H9 (cell line): Measurements from ENCODE around the gene OR4Q2. TPM values are rescaled to one million over a fixed set of nuclear protein-coding genes. Genes with fewer than 3 reads are reported as not detected.

Source experiments
- DNase-seq: peaks from one replicate; pipeline ENCODE4 v3.0.0-alpha.2; 2017
- H2AFZ ChIP-seq: one replicate; pipeline ENCODE4 v1.6.1; 2013; ENCODE audit warnings: mild to moderate bottlenecking, low read length, control low read depth, moderate library complexity
- H2AK5ac ChIP-seq: 2 replicates; pipeline ENCODE4 v1.6.1; 2013; ENCODE audit warnings: low read length, control low read depth, mixed read lengths; ENCODE audit not compliant: insufficient read length
- H2BK120ac ChIP-seq: one replicate; pipeline ENCODE4 v1.6.1; 2013; ENCODE audit warnings: low read depth, mild to moderate bottlenecking, low read length, control low read depth, inconsistent platforms; ENCODE audit not compliant: poor library complexity, severe bottlenecking
- H2BK12ac ChIP-seq: 2 replicates; pipeline ENCODE4 v1.6.1; 2013; ENCODE audit warnings: low read length, control low read depth, mixed read lengths, low read depth; ENCODE audit not compliant: insufficient read length
- H2BK15ac ChIP-seq: 2 replicates; pipeline ENCODE4 v1.6.1; 2013; ENCODE audit warnings: low read depth, low read length, control low read depth
- H2BK20ac ChIP-seq: one replicate; pipeline ENCODE4 v1.6.1; 2013; ENCODE audit warnings: low read depth, mild to moderate bottlenecking, low read length, control low read depth, inconsistent platforms; ENCODE audit not compliant: poor library complexity, severe bottlenecking
- H2BK5ac ChIP-seq: 2 replicates; pipeline ENCODE4 v1.6.1; 2013; ENCODE audit warnings: low read length, control low read depth, mixed read lengths; ENCODE audit not compliant: insufficient read length
- H3K14ac ChIP-seq: 2 replicates; pipeline ENCODE4 v1.6.1; 2013; ENCODE audit warnings: low read length, control low read depth; ENCODE audit not compliant: insufficient read depth
- H3K18ac ChIP-seq: 2 replicates; pipeline ENCODE4 v1.6.1; 2013; ENCODE audit warnings: low read depth, mild to moderate bottlenecking, mixed read lengths, low read length, control low read depth; ENCODE audit not compliant: insufficient read length
- H3K23ac ChIP-seq: 2 replicates; pipeline ENCODE4 v1.6.1; 2013; ENCODE audit warnings: low read length, control low read depth, mixed read lengths, low read depth; ENCODE audit not compliant: insufficient read length
- H3K23me2 ChIP-seq: 2 replicates; pipeline ENCODE4 v1.6.1; 2013; ENCODE audit warnings: low read depth, mild to moderate bottlenecking, mixed read lengths, low read length, control low read depth; ENCODE audit not compliant: insufficient read length, poor library complexity, severe bottlenecking
- H3K27ac ChIP-seq: 2 replicates; pipeline ENCODE4 v1.5.1; 2013; ENCODE audit warnings: low read length, control low read depth, mixed read lengths, low read depth; ENCODE audit not compliant: insufficient read length
- H3K27me3 ChIP-seq: 2 replicates; pipeline ENCODE4 v1.6.1; 2013; ENCODE audit warnings: low read length, control low read depth, inconsistent platforms; ENCODE audit not compliant: insufficient read depth
- H3K4ac ChIP-seq: 2 replicates; pipeline ENCODE4 v1.6.1; 2013; ENCODE audit warnings: low read depth, mild to moderate bottlenecking, control low read depth, inconsistent platforms, low read length, moderate library complexity
- H3K4me1 ChIP-seq: 2 replicates; pipeline ENCODE4 v1.6.1; 2013; ENCODE audit warnings: low read length, control low read depth, inconsistent platforms; ENCODE audit not compliant: insufficient read depth
- H3K4me2 ChIP-seq: 2 replicates; pipeline ENCODE4 v1.6.1; 2013; ENCODE audit warnings: low read length, control low read depth, mixed read lengths; ENCODE audit not compliant: insufficient read length, insufficient read depth
- H3K56ac ChIP-seq: 2 replicates; pipeline ENCODE4 v1.6.1; 2013; ENCODE audit warnings: low read depth, mild to moderate bottlenecking, mixed read lengths, low read length, control low read depth; ENCODE audit not compliant: insufficient read length
- H3K79me1 ChIP-seq: 2 replicates; pipeline ENCODE4 v1.6.1; 2013; ENCODE audit warnings: low read depth, mild to moderate bottlenecking, moderate library complexity, low read length, control low read depth, inconsistent platforms; ENCODE audit not compliant: insufficient read depth, poor library complexity, severe bottlenecking
- H3K79me2 ChIP-seq: 2 replicates; pipeline ENCODE4 v1.6.1; 2013; ENCODE audit warnings: low read length, control low read depth, inconsistent platforms; ENCODE audit not compliant: insufficient read depth
- H3K9ac ChIP-seq: 2 replicates; pipeline ENCODE4 v1.6.1; 2013; ENCODE audit warnings: low read length, control low read depth, mixed read lengths; ENCODE audit not compliant: insufficient read length; ENCODE audit errors: extremely low read depth
- H3K9me3 ChIP-seq: one replicate; pipeline ENCODE4 v1.6.1; 2013; ENCODE audit warnings: low read depth, low read length, inconsistent platforms; ENCODE audit not compliant: control insufficient read depth
- H3T11ph ChIP-seq: one replicate; pipeline ENCODE4 v1.6.1; 2013; ENCODE audit warnings: mild to moderate bottlenecking, low read length, control low read depth, inconsistent platforms
- H4K20me1 ChIP-seq: one replicate; pipeline ENCODE4 v1.6.1; 2013; ENCODE audit not compliant: control insufficient read depth, insufficient read length, insufficient read depth
- H4K5ac ChIP-seq: 2 replicates; pipeline ENCODE4 v1.6.1; 2013; ENCODE audit warnings: low read depth, mild to moderate bottlenecking, mixed read lengths, low read length, control low read depth; ENCODE audit not compliant: insufficient read length
- H4K8ac ChIP-seq: replicated peaks from 2 replicates; pipeline ENCODE4 v1.6.1; 2013; ENCODE audit warnings: low read length, control low read depth, mixed read lengths, low read depth; ENCODE audit not compliant: insufficient read length
- H4K91ac ChIP-seq: 2 replicates; pipeline ENCODE4 v1.6.1; 2013; ENCODE audit warnings: low read depth, mild to moderate bottlenecking, moderate library complexity, mixed read lengths, low read length, control low read depth; ENCODE audit not compliant: insufficient read length
- H3K27ac Mint-ChIP-seq, 3 experiments: 2 replicates in 2 of 3; 3 replicates in 1 of 3; pipeline ENCODE4 v1.8.0; 2020 to 2021; ENCODE audit warnings: mixed read lengths in 3 of 3, mild to moderate bottlenecking in 1 of 3, moderate library complexity in 1 of 3
- H3K27me3 Mint-ChIP-seq: 2 replicates; pipeline ENCODE4 v1.8.0; 2021; ENCODE audit warnings: low read depth, mild to moderate bottlenecking, moderate library complexity, mixed read lengths
- H3K36me3 Mint-ChIP-seq, 3 experiments: 2 replicates in 2 of 3; 3 replicates in 1 of 3; pipeline ENCODE4 v1.8.0; 2020 to 2021; ENCODE audit warnings: low read depth in 3 of 3, mixed read lengths in 3 of 3; ENCODE audit not compliant: insufficient read depth in 1 of 3
- H3K4me1 Mint-ChIP-seq, 2 experiments: 2 replicates each; pipeline ENCODE4 v1.8.0; 2020; ENCODE audit warnings: mixed read lengths in 2 of 2
- H3K4me3 Mint-ChIP-seq, 2 experiments: 2 replicates in 1 of 2; 3 replicates in 1 of 2; pipeline ENCODE4 v1.8.0; 2020 to 2021; ENCODE audit warnings: mild to moderate bottlenecking in 2 of 2, mixed read lengths in 2 of 2, moderate library complexity in 1 of 2
- H3K9me3 Mint-ChIP-seq, 2 experiments: 2 replicates in 1 of 2; 3 replicates in 1 of 2; pipeline ENCODE4 v1.8.0; 2020; ENCODE audit warnings: mild to moderate bottlenecking in 2 of 2, mixed read lengths in 2 of 2, moderate library complexity in 1 of 2
- CTCF ChIP-seq: fragments of 200-600 bp; sonication (generic); conservative IDR thresholded peaks from 3 replicates; pipeline ENCODE4 v1.8.0; 2021; ENCODE audit warnings: antibody characterized with exemption, mild to moderate bottlenecking
- WGBS: extraction: QIAGEN DNeasy Blood & Tissue Kit; methylation state at CpG from one replicate; pipeline ENCODE4 v1.1.7; 2013; ENCODE audit warnings: missing lambda C conversion rate, low lambda C conversion rate, mixed read lengths; ENCODE audit not compliant: insufficient read length; ENCODE audit errors: extremely low coverage; 5-methylcytosine and 5-hydroxymethylcytosine counted together
- total RNA-seq: library from RNA; stranded (reverse); gene quantifications from 2 replicates; pipeline ENCODE4 v1.2.1, GENCODE V29; 2021

OR4Q2 gene
- total RNA-seq, 1 experiment from 2014 or later: not detected

DNA sequence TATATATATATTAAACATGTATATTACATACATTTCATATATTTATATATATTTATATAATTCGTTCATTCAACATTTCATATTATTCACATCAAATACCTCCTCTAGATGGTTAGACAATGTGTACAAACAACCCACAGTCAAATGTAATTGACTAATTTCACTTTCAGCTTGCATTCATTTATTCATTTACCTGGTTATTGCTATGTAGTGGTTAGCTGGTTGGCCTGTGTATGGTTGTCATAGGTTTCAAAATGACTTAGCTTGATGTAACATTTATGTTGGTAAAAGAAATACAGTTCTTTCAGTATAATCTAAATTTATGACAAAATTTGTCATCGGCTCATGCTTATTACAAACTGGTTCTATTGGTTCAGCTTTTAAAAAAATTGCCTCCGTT lies 33.5 kb downstream of the OR4Q2 start:
- no peak overlapping the region for H3K9ac ChIP-seq
- no peak overlapping the region for H3K4me2 ChIP-seq
- Mint-ChIP-seq H3K4me3 (no peak overlapping the region), H3K9me3 (peaks cover 69 to 73% of the 10 kb centered on the region in 2 experiments), H3K27me3 (no peaks in the 10 kb centered on the region), H3K4me1 (no peaks in the 10 kb centered on the region), H3K36me3 (peaks cover 2 to 14% (median 3%) of the 10 kb centered on the region in 3 experiments; a peak in 5 of 7 replicates), H3K27ac (no peak overlapping the region)
- TF ChIP-seq CTCF: no peak
- H3K18ac ChIP-seq: no peak overlapping the region
- no CpG with 5 or more reads among the region's 3 CpGs for WGBS
- no peak overlapping the region for H2BK5ac ChIP-seq
- no peak overlapping the region for H4K91ac ChIP-seq
- H3K79me1 ChIP-seq: no peaks in the 10 kb centered on the region
- no peaks in the 10 kb centered on the region for H3K4me1 ChIP-seq
- H2BK15ac ChIP-seq: no peak overlapping the region
- H4K20me1 ChIP-seq: no peaks in the 10 kb centered on the region
- no peak overlapping the region for H4K5ac ChIP-seq
- no peak overlapping the region for H2BK20ac ChIP-seq
- no peak overlapping the region for H3K56ac ChIP-seq
- H2AK5ac ChIP-seq: no peak overlapping the region
- H3K23ac ChIP-seq: no peak overlapping the region
- no peaks in the 10 kb centered on the region for H3K23me2 ChIP-seq
- DNase-seq: no peak
- H4K8ac ChIP-seq: no peak overlapping the region
- no peak overlapping the region for H3K14ac ChIP-seq
- H3K4ac ChIP-seq: no peak overlapping the region
- H3K9me3 ChIP-seq: peaks cover 45% of the 10 kb centered on the region
- H2BK12ac ChIP-seq: no peak overlapping the region
- H3K79me2 ChIP-seq: no peaks in the 10 kb centered on the region
- H3K27me3 ChIP-seq: no peaks in the 10 kb centered on the region
- H2BK120ac ChIP-seq: no peak overlapping the region
- H2AFZ ChIP-seq: no peak overlapping the region
- H3T11ph ChIP-seq: no peak overlapping the region
- H3K27ac ChIP-seq: no peak overlapping the region
